ENCODE data around the gene KIF23.

KIF23 gene

DNA sequence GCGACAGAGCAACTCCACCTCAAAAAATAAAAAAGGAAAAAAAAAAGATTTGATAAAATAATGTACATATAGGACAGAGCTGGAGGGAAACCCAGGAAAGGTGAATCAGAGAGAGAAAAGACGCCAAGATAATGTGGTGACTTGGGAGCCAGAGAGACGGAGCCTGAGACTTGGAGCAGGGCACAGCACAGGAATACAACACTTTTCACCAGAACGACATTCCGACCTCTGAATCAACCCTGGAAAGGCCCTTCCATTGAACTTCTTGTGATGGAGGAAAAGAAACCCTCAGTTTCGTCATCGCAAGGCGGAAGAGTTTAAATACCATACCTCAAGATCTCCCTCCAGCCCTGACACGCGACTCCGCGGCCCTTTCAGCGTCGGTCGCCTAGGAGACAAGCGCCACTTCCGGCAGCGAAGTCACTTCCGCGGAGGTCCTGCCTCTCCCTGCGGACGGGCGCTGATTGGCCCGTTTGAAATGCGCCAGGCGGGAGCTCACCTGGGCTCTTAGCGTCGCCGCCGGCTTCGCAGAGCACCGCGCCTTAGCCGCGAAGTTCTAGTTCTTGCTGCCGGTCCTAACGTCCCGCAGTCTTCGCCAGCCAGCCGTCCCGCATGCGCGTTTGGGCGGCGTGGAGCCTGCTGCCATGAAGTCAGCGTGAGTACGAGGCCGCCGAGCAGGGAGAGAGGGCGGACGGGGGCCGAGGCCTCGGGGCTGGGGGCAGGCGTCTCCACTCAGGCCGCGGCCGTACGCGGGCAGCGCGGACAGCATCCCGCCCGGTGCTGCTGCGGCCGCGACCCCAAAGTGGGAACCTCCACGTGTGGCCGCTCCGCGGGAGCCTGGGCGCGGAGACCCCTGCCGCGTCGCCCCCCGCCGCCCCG, at the start of gene KIF23:
Gene KIF23 (plus strand): TSS at position 528 of the 879 bp plus-strand sequence. CDS start 117 bp downstream, at position 645.
- no peak for TF ChIP-seq CTCF (IDR thresholded peaks at IDR 0.05; ENCODE audit: low read depth, low read length, missing control alignments)
- peak; percentile 92 for DNase-seq
- Histone ChIP-seq H3K36me3 (replicated peaks) (no peaks in the 10 kb centered on the region), H3K27ac (peak within 1 kb of the TSS; percentile 89), H3K27me3 (replicated peaks) (no peaks in the 10 kb centered on the region), H3K4me3 (ENCODE audit: low read depth, low read length) (peak within 1 kb of the TSS; percentile 91)
- in situ Hi-C loops (cut with HindIII; ENCODE audit: low pct_ligation_motif_present, low sequenced_read_pairs), result no loop called here

DNA sequence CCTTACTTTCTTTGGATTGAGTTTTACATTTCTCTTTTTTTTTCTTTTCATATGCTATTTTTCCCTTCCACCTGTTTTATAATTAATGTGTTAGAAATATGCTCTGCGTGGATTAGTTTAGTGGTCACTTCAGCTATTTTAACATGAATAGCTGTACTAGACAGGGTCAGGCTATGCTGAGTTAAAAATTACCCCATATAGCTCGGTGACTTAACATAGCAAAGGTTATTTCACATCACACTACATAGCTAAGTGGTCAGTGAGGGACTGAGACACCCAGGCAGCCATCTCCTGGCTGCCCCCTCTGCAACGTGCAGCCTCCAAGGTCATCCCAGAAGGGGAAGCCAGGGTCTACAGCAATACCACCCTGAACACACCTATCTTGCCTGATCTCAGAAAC, 46.9 kb upstream of the KIF23 start:
- H3K27ac ChIP-seq, result no peak overlapping the region
- H3K27me3 ChIP-seq (replicated peaks), result no peaks in the 10 kb centered on the region
- H3K4me3 ChIP-seq (ENCODE audit: low read depth, low read length), result no peak overlapping the region
- DNase-seq, result no peak
- TF ChIP-seq CTCF (IDR thresholded peaks at IDR 0.05; ENCODE audit: low read depth, low read length, missing control alignments), result no peak
- in situ Hi-C loops (cut with HindIII; ENCODE audit: low pct_ligation_motif_present, low sequenced_read_pairs), result no loop called here
- H3K36me3 ChIP-seq (replicated peaks), result no peaks in the 10 kb centered on the region

- DNase-seq, result no peak
- H3K36me3 ChIP-seq (replicated peaks), result no peaks in the 10 kb centered on the region
- TF ChIP-seq CTCF (IDR thresholded peaks at IDR 0.05; ENCODE audit: low read depth, low read length, missing control alignments), result no peak
These were observed 44.5 kb upstream of the KIF23 start for GRCh38 chr15:69369631-69370030.

DNA sequence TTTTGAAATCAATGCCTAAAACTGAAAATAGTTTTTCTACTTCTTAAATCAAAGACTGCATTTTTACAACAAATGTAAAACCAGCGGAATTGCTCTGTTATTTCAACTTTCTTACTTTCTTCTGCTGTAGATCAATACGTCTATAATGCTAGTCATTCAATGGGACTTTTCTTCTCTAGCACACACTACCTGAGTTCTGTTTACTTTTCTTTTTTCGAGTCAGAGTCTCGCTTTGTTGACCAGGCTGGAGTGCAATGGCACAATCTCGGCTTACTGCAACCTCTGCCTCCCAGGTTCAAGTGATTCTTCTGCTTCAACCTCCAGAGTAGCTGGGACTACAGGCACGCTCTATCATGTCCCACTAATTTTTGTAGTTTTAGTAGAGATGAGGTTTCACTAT, 40.7 kb upstream of the KIF23 start:
- no peak for DNase-seq
- Histone ChIP-seq H3K4me3 (ENCODE audit: low read depth, low read length) (no peak overlapping the region), H3K27ac (no peak overlapping the region), H3K36me3 (replicated peaks) (no peaks in the 10 kb centered on the region), H3K27me3 (replicated peaks) (no peaks in the 10 kb centered on the region)
- in situ Hi-C loops (cut with HindIII; ENCODE audit: low pct_ligation_motif_present, low sequenced_read_pairs), result no loop called here
- TF ChIP-seq CTCF (IDR thresholded peaks at IDR 0.05; ENCODE audit: low read depth, low read length, missing control alignments), result no peak

More at GRCh38 chr15:69369631-69370030, 44.5 kb upstream of the KIF23 start:
- H3K27me3 ChIP-seq (replicated peaks), result no peaks in the 10 kb centered on the region
- H3K4me3 ChIP-seq (ENCODE audit: low read depth, low read length), result no peak overlapping the region
- in situ Hi-C loops (cut with HindIII; ENCODE audit: low pct_ligation_motif_present, low sequenced_read_pairs), result no loop called here
- no peak overlapping the region for H3K27ac ChIP-seq

DNA sequence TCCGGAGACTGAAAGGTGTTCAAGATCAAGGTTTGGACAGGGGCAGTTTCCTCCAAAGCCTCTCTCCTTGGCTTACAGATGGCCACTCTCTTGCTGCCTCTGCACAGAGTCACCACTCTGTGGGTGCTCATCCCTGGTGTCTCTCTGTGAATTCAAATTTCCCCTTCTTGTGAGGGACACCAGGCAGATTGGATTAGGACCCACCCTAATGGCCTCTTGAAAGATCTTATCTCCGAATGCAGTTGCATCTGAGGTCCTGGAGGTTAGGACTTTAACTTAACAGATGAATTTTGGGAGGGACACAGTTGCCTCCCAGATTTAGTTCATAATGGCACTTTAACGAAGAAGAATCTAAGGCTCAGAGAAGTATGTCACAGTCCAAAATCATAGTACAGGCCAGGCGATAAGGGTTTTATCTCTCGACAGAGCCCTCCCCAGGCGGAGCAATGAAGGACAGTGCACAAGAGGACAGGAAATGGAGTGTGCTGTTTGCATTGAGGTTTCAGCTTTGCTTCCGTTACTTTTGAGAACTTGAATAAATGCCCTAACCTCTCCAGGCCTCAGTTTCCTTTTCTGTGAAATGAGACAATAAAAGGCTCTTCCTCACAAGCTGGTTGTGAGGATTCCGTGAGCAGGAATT, 38.9 kb upstream of the KIF23 start:
- Histone ChIP-seq H3K4me3 (ENCODE audit: low read depth, low read length) (no peak overlapping the region), H3K27me3 (replicated peaks) (no peaks in the 10 kb centered on the region), H3K36me3 (replicated peaks) (no peaks in the 10 kb centered on the region), H3K27ac (no peak overlapping the region)
- TF ChIP-seq CTCF (IDR thresholded peaks at IDR 0.05; ENCODE audit: low read depth, low read length, missing control alignments), result no peak
- in situ Hi-C loops (cut with HindIII; ENCODE audit: low pct_ligation_motif_present, low sequenced_read_pairs), result no loop called here
- no peak for DNase-seq

Data from brain microvascular endothelial cell (primary cell).